ENCODE measurements around the gene HMCN2.

HMCN2 gene

DNA sequence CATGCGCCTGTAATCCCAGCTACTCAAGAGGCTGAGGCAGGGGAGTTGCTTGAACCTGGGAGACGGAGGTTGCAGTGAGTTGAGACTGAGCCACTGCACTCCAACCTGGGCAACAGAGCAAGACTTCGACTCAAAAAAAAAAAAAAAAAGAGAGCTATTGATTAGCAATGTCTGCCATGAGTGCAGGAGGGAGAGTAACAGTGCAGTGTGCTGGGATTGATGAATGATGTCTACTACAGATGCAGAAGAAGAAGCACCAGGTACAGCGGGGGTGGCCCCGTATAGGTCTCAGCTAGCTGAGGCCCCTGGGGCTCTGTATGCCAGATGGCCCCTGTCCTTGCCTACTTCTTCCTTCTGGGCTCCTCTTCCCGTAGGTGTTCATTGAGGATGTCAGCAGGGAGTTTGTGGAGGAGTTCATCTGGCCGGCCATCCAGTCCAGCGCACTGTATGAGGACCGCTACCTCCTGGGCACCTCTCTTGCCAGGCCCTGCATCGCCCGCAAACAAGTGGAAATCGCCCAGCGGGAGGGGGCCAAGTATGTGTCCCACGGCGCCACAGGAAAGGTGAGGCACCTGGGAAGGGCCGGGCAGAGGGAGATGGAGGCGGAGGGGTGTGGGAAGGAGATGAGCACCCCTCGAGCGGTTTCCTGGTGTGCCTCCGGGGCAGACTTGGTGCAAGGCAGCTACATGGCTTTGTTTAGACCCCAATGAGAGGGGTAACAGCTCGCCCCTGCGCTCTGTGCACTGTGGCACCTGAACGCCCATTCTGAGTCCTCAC is 192.7 kb downstream of the HMCN2 start:
- no peak for DNase-seq

DNA sequence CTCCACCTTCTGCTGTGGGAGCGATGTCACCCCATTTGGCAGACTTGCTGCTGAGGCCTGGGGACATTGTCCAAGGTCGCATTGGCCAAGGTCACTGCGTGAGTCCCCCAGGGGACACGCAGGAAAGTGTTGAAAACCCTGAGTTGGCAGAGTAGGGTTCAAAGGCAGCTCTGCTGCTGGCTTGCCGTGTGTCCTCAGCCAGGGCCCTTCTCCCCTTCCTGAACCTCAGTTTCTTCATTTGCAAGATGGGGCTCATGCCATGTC is 193.2 kb downstream of the HMCN2 start:
- no peak for DNase-seq

DNA sequence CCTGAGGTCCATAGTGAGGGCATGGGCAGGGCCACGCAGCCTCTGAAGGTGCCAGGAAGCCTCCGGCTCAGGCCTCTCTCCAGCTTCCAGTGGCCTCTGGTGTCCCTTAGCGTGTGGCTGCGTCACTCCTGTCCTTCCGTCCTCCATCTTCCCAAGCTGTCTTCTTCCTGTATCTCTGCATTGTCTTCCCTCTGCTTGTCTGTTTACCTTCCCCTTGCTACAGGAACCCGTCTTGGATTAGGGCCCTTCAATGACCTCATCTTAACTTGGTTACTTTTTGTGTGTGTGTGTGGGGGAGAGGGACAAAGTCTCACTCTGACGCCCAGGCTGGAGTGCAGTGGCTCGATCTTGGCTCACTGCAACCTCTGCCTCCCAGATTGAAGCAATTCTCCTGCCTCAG is 193.6 kb downstream of the HMCN2 start:
- DNase-seq: no peak

DNA sequence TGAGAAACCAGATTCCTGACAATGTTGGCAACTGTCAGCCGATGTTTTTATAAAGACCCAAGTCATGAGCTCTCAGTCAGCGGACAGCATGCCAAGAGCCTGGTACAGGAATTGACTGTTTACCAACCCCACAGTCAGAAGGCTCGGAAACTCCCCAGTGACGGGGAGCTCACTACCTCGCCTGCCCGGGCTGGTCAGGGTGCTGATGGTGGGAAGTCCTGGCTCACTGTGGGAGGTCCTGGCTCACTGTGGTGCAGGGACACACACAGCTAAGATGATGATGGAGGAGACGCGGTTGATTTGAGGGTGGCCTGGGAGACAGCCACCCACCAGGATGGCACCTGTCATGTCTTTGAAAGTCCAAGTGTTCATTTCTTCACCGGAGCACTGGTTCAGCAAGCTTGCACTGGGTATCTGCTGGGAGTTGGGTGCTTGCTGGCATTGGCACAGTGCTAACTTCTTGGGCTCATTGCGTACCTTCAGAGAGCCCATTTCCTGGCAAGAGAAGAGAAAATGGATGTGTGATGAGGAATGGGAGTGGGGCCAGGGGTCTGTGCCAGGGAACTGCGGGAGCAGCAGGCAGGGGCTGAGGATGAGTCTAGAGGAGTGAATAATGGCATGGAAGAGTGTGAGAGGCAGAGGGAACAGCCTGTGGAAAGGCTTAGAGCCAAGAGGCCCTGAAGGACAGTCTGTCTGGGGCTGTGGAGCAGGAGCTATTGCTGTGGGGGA is 194.5 kb downstream of the HMCN2 start:
- DNase-seq: no peak

DNA sequence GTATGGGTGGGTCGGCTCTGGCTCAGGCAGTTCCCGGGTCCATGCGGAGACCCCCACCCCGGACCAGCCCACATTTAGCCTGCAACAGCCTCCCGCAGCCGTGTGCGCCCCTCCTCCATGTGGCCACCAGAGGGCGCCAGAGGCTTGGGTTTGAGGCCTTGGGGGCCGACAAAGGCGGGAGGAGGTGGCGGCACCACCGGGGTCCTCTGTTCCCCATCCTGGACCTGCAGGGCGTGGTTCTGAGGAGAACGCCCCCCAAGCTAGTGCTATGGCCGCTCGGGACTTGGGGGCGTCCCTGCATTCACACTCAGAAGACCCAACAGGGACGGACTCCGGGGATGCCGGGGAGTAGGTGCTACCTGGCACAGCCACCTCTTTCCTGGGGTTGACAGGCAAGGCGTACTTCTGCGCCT is 195.7 kb downstream of the HMCN2 start:
- peak; percentile 33 for DNase-seq

DNA sequence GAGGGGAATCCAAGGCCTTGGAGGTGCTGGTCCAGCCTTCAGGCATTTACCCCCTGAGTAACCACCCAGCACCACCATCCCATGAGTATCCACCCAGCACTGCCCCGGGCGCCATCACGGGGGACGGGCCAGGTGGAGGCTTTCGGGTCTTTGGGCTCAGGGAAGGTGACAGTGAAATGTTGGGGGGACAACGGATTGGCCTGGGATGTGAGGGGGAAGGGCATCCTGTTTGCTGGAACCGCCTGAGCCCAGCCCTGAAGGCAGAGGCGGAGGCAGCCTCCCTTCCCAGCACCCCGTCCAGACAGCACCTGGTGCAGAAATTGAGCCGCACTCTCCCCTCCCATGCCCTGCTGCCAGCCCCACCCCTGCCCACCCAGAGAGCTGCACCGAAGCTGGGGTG is 196.2 kb downstream of the HMCN2 start:
- DNase-seq: no peak

DNA sequence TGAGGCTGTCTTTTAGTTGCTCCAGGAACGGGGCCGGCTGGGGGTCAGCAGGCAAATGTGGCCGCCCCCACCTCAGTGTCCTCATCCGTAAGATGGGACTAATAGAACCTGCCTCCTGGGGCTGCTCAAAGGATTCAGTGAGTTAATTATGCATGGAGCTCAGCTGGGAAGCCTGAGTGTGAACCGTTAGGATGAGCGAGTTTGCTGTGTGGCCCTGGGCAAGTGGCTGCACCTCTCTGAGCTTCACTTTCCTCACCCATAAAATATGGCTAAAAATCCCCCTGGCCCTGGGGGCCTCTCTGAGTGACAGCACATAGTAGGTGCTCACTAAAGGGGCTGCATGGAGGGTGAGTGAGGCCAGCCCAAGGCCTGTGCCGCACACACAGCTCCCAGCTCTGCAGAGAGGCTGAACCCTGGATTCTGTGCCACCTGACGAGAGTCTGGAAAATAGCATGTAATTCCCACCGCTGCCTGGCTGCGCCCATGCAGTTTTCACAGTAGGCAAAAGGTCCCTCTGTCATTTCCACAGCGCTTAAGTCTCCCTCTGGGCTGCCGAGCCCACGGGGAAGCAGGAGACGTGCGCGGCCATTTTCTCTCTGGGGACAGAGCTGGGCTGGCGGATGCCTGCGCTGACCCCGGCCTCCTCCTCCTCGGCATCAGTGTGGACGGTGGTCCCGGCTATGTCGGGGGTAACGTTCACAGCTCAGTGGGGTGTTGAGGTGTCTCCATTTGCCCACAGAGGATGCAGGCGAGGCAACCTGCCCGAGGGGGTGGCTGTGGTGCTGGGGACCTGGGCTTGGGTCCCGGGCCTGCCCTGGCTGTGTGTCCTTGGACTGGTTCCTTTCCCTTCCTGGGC is 197.4 kb downstream of the HMCN2 start:
- DNase-seq: no peak

DNA sequence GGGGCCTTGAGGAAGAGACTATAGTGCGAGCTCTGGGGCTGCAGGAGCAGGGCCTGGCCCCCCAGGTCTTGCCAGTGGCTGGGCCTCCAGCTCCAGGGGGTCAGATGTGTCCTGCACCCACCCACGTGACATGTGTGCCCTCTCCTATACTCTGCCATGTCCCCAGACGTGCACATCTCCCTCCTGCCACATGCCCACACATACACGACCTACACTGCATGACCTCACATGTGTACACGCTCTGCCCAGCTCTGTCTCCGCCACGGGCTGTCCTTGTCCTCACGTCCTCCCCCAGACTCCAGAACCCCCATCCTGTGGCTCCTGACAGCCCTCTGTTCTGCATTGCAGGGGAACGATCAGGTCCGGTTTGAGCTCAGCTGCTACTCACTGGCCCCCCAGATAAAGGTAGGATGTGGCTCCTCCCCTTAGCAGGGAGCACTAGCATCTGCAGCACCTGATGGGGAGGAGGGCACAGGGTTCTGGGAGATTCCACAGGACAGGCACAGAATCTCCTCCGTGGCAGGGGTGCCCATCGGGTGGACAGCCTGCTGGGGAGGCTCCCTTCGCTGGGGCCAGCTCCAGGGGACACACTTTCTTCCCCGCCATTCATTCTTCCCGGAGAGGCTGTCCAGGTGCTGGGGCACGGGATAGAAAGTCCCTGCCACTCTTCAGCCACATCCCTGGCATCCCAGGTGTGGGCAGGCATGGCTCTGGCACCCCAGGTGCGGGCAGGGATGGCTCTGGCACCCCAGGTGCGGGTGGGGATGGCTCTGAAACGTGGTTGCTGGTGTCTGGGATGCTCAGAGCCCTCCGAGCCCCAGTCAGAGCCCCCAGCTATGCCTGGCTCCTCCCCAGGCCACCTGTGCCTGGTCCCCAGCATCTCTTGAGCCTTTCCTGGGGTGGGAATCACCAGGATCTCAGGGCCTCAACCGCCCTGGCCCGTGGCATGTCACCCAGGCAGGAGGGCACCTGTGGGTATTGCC is 198.5 kb downstream of the HMCN2 start:
- no peak for DNase-seq

DNA sequence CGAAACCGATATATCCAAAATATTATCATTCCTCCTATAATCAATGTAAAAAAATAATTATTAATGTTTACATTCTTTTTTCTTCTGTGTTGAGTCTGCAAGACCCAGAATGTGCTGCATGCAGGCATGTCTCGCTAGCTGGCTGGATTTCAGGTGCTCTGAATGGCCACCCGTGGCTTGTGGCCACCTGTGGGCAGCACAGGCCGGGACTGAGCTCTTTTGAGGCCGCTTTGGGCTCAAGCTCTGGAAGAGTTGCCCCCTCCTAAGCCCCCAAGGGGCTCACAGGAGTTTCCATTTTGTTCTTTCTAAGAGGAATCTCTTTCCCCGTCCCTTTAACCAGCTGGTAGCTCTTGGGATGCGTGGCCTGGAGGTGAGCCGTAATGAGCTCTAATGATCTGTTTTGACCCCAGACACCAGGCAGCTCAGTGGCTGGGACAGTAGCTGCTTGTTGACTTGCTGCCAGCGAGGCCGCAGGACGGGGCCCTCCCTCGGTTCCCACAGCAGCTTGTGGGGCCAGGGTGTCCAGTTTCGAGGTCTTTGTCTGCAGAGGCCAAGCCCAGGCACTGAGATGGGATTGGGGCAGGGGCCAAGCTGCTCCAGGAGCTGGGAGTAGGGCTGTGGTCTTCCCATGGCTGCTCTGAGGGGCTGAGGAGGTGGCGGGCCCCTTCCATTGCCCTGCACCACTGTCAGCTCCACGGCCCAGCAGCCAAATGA is 200.0 kb downstream of the HMCN2 start:
- DNase-seq: no peak

DNA sequence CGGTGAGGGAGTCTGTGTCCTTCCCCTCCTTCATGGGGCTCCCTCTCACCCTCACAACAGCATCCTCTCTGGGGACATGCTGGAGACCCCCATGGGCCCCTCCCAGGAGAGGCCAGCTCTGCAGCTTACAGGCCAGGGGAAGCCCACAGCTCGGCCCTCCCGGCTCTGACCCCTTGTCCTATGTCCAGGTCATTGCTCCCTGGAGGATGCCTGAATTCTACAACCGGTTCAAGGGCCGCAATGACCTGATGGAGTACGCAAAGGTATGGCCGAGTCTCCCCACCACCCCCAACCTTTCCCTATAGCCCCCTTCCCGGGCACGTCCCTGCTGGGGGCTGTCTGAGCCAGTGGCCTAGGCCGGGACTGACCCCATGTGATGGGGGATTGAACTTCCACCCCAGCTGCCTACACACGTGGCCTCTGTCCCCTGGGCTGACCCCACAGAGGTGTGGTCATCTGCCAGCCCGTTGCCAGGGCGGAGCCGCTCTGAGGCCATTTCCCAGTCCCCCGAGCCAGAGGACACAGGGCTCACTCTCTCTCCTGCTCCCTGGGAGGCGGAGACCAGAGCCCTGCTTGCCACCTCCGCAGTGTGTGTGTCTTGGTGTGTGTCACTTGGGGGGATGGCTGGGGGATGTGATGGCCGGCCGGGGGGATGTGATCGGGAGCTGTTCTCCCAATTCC is 201.1 kb downstream of the HMCN2 start:
- no peak for DNase-seq

DNA sequence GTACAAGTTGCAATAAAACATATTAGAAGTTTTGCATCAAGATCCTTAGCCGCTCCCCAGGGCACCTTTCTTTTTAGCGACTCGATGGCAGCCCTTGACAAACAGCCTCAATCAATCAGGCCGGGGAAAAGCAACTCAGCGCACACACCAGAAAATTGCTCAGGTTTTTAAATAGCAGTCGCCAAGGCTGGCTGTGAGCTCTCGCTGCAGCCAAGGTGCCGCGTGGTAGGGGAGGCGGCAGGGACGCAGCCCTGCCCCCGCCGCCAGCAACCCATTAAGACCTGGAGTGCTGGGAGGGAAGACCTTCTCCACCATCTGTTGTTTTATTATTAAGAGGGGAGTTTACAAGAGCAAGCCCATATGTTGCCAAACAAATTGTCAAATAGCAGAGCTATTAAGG is 201.8 kb downstream of the HMCN2 start:
- DNase-seq: peak; percentile 88

DNA sequence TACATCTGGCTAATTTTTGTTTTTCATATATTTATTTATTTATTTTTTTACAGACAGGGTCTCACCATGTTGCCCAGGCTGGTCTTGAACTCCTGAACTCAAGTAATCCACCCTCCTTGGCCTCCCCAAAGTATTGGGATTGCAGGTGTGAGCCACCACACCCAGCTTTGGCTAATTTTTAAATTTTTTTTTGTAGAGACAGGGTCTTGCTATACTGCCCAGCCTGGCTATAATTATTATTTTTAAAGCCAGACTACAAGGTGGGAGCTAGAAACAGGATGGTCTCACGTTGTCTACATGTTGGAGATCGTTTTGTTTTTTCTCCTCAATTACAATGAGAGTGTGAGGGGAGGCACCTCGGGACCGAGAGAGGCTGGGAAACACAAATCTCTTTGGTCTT is 203.0 kb downstream of the HMCN2 start:
- no peak for DNase-seq

DNA sequence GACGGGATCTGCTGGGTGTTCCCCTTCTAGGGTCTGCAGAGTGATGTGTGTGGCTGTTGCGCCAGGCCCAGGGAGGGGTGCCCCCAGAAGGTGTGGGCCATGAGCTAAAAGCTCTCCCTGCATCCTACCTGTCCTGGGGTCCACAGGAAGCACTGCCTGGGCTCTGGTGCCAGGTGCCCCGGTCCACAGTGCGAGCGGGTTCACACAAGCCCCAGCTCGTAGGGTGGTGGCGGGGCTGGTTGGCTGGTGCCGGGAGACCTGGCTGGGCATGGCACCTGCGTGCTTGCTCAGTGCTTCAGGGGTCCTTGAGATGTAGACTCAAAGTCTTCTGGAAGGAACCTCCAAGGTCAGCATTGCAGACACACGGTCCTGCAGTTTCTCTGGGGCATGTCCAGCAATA is 204.7 kb downstream of the HMCN2 start:
- peak; percentile 8 for DNase-seq

DNA sequence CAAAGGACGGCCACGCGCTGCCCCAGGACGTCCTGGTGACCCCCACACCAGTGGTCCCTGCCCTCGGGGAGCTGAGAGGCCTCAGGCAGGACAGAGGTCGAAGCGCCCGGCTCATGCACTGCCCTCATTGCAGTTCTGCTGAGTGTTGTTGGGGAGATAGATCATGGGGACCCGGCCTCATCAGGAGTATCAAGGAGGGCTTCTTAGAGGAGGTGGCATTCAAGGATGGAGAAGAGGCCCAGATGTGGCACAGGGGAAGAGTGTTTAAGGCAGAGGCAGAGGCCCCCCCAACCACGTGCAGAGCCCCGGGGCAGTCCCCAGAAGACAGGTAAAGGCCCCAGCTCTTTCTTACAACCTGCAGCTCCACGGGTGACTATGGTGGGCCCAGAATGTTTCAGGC is 205.4 kb downstream of the HMCN2 start:
- DNase-seq: no peak

DNA sequence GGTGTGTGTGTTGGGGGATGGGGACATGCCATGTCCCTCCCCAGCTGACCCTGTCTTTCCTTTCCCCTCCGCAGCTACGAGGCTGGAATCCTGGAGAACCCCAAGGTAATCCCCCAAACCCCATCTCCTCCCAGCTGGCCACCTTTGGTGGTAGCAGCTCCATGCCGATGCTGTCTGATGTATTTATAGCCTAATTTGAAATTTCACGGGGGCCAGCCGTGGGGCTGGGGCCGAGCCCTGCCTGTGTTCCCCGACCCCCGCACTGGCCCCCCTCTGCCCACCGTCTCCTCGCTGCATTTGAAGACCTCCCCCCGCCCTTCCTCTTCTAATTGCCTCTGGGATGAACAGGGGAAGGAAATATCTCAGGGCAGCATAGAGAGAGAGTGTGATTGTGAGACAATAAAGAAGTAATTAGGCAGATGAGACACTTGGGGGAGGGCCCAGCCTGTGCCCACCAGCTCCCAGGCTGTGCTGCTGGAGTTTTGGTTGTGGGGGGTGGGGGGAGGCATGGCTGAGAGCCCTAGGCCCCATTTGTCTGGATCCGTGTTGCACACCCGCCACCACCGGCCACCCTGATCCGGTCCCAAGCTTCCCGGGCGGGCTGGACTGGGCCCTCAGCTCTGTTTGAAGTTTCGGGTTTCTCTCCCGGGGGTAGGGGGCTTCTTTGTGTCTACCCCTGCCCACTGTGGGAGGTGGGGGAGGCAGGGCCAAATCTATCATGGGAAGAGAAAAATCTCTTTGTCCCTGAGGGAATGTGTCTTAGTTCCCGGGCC is 206.0 kb downstream of the HMCN2 start:
- no peak for DNase-seq

DNA sequence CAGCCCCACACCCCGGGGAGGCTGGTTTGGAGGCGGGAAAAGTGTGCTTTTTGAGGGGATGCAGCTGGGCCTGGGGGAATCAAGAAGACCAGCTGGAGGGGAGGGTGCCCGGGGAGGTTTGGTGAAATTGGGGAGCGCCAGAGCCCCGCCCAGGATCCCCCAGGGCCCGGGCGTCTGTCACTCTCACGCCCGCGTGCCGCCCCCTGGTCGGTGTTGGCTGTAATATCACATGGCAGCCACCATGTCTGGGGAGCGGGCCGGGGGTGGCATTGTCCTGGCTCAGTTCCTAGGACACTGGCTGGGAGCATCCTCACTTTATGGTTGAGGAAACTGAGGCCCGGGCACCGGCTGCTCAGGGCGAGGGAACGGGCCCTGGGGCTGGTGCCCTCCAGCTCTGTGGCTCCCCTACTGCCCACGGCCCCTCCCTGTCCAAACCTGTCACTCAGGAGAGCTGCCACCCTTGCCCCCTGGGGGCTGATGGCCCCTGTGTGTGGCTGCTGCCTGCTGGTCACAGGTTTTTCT is 206.7 kb downstream of the HMCN2 start:
- DNase-seq: no peak

DNA sequence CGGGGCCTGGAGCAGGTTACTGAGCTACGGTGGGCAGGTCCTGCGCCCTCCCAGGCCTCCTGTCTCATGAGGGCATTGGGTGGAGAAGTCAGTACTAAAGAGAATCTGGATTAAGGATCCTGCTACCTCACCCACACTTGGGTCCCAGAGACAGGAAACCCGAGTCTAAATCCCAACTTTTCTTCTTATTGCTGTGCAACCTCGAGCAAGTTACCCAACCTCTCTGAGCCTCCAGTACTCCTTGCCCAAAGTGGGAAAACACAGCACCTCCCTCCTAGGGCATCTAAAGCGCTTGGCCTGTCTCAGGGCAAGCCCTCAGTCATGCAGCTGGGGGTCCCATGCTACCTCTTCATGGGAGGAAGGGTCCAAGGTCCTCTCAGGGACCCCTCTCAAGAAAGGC is 207.4 kb downstream of the HMCN2 start:
- DNase-seq: no peak

DNA sequence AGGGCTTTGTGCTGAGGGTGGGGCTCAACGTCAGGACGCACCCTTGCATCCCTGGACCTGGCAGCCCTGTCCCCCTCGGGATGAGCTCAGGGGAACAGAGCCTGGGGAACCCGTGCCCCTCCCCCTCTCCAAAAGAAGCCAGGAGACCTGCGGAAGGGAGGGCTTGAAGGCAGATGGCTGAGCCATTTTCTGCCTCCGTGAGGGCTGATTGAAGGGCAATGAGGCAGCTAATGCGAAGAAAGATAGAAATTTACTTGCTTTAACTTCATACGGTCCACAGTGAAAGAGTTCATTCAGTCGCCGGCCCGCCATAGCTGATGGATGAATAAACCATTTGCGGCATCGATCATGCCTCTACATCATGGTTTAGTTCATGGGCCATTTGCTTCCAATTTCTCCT is 208.0 kb downstream of the HMCN2 start:
- no peak for DNase-seq

DNA sequence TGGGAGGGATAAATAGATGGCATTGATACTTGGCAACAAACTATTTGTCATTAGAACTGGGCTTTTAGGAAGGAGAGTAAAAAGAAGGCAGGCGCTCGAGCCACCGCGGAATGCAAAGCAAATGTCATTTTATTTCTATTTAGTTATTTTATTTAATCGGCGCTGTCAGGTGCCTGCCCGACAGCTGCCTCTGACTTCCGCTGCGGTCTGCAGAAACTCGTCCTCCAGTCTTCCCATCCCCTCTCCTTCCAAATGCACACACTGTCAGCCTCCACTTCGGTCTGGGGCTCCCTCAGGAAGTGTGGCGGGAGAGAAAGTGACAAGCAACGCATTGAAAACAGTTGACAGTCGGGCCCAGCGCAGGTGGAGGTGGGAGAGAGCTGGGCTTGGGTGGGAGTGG is 208.5 kb downstream of the HMCN2 start:
- DNase-seq: no peak

DNA sequence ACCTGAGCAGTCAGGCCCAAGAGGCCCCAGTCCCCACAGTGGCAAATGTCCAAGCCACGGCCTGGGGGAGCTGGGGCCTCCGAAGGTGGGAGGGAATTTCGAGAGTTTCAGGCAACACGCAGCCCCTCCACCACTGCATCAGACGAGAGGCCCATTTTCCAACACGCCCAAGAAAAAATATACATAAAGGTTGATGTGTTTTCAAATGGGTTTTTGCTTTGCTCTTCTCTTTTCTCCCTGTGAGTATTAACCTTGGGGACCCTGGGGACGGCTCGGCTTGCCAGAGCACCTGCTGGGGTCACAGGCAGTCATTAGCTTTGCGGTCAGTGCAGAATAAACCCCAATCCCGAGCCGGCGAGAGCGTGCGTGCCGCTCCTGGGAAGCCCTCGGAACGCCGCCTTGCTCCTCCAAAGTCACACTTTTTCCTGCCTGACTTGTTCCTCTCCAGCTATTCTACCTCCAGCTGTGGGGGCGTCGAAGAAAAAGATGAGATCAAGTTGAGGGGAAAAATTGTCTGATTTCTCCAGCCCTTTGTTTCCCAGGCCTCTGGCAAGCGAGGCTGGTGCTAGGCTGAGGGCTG is 210.7 kb downstream of the HMCN2 start:
- no peak for DNase-seq

All from DMS79 treated with DMSO at 0.1 percent for 48 hours (cell line).